Keratinocyte (primary cell): ENCODE measurements around the gene PCGF1. TPM values are rescaled to one million over a fixed set of nuclear protein-coding genes. Genes with fewer than 3 reads are reported as not detected.

Experiments
- DNase-seq: peaks from one replicate; pipeline ENCODE4 v3.0.0-alpha.2; 2011; ENCODE audit warnings: low read depth, missing footprints, low spot score
- FAIRE-seq: peaks from 2 replicates; lab custom pipeline; 2011; peaks lifted over from hg19 to GRCh38; lab: Jason Lieb, UNC
- H2AFZ ChIP-seq: 2 replicates; pipeline ENCODE4 v1.6.0; 2012; ENCODE audit warnings: low read length, control low read depth, inconsistent platforms; ENCODE audit not compliant: control insufficient read depth
- H3K27ac ChIP-seq: 2 replicates; pipeline ENCODE4 v1.5.1; 2011; ENCODE audit warnings: low read length; ENCODE audit not compliant: control insufficient read depth, insufficient read depth
- H3K27me3 ChIP-seq: 3 replicates; pipeline ENCODE4 v1.6.0; 2011; ENCODE audit warnings: low read length; ENCODE audit not compliant: control insufficient read depth, insufficient read depth; ENCODE audit errors: extremely low read depth
- H3K36me3 ChIP-seq, 2 experiments: 2 replicates in 1 of 2; 3 replicates in 1 of 2; pipeline ENCODE4 v1.5.1; 2011; ENCODE audit warnings: low read length in 2 of 2, mild to moderate bottlenecking in 1 of 2; ENCODE audit not compliant: control insufficient read depth in 2 of 2, insufficient read depth in 2 of 2; ENCODE audit errors: extremely low read depth in 1 of 2
- H3K4me1 ChIP-seq: 3 replicates; pipeline ENCODE4 v1.5.1; 2011; ENCODE audit warnings: low read length; ENCODE audit not compliant: control insufficient read depth, insufficient read depth; ENCODE audit errors: extremely low read depth
- H3K4me2 ChIP-seq: 3 replicates; pipeline ENCODE4 v1.6.0; 2011; ENCODE audit warnings: low read depth, low read length; ENCODE audit not compliant: control insufficient read depth, insufficient read depth; ENCODE audit errors: extremely low read depth
- H3K4me3 ChIP-seq, 3 experiments: fragments of 200-600 bp in 1 of 3; sonication (generic) in 1 of 3; 2 replicates in 2 of 3; 3 replicates in 1 of 3; pipeline ENCODE4 v1.5.1; 2011 to 2016; ENCODE audit warnings: low read length in 3 of 3, mild to moderate bottlenecking in 3 of 3, control low read depth in 2 of 3, inconsistent platforms in 1 of 3, low read depth in 1 of 3, mixed read lengths in 1 of 3, mixed run types in 1 of 3, moderate library complexity in 1 of 3; ENCODE audit not compliant: control insufficient read depth in 2 of 3, insufficient read depth in 2 of 3; ENCODE audit errors: extremely low read depth in 1 of 3
- H3K79me2 ChIP-seq: 2 replicates; pipeline ENCODE4 v1.6.0; 2012; ENCODE audit warnings: low read length; ENCODE audit not compliant: control insufficient read depth, insufficient read depth
- H3K9ac ChIP-seq: 3 replicates; pipeline ENCODE4 v1.6.0; 2011; ENCODE audit warnings: low read length; ENCODE audit not compliant: control insufficient read depth, insufficient read depth; ENCODE audit errors: extremely low read depth
- H3K9me1 ChIP-seq: 3 replicates; pipeline ENCODE4 v1.6.0; 2011; ENCODE audit warnings: low read length; ENCODE audit not compliant: control insufficient read depth, insufficient read depth; ENCODE audit errors: extremely low read depth
- H3K9me3 ChIP-seq: 2 replicates; pipeline ENCODE4 v1.5.1; 2012; ENCODE audit warnings: low read depth, low read length; ENCODE audit not compliant: control insufficient read depth
- H4K20me1 ChIP-seq: 3 replicates; pipeline ENCODE4 v1.6.0; 2011; ENCODE audit warnings: low read length; ENCODE audit not compliant: control insufficient read depth, insufficient read depth; ENCODE audit errors: extremely low read depth
- CTCF ChIP-seq, 3 experiments: IDR thresholded peaks in 1 of 3; conservative IDR thresholded peaks in 1 of 3; optimal IDR thresholded peaks in 1 of 3; 2 replicates in 2 of 3; 3 replicates in 1 of 3; pipeline versions ENCODE3 to v1.5.1; 2011; ENCODE audit warnings: low read length in 3 of 3, mild to moderate bottlenecking in 3 of 3, moderate library complexity in 2 of 3, control low read depth in 1 of 3, inconsistent platforms in 1 of 3; ENCODE audit not compliant: insufficient read depth in 2 of 3; ENCODE audit errors: extremely low read depth in 1 of 3
- EZH2 ChIP-seq: IDR thresholded peaks from one replicate; pipeline ENCODE4 v1.6.1; 2012; ENCODE audit warnings: inconsistent platforms, mild to moderate bottlenecking, low read length, moderate library complexity
- dilution Hi-C: fragments of 300-500 bp; cut with MboI; formaldehyde crosslinking; loops from one replicate; pipeline ENCODE4 v1.7.0; 2020; ENCODE audit warnings: low sequenced_read_pairs; ENCODE audit not compliant: extremely low pct_ligation_motif_present
- polyA plus RNA-seq, 5 experiments: library from polyadenylated mRNA; depleted of rRNA in 3 of 5; stranded (reverse) in 3 of 5; stranded (forward) in 1 of 5; unstranded in 1 of 5; fragments of >200 nt; gene quantifications; 1 replicate in 1 of 5; 2 replicates in 3 of 5; 3 replicates in 1 of 5; pipeline versions ENCODE4 v1.2.1 to v1.2.3, GENCODE V29; 2011 to 2012; ENCODE audit warnings: missing spikeins in 2 of 5, low read depth in 1 of 5, low replicate concordance in 1 of 5

PCGF1 gene
- polyA plus RNA-seq, 1 donor (not counting 4 experiments of a cell fraction or from before 2014, with no cell fraction given), result 29.1 TPM

GRCh38 chr2:74500578-74500946 lies 6.9 kb downstream of the PCGF1 start:
- DNase-seq (no peak), FAIRE-seq (no peak)
- H3K4me2 ChIP-seq, result no peak overlapping the region
- no peak overlapping the region for H3K27ac ChIP-seq
- peaks cover 41% of the 10 kb centered on the region for H3K27me3 ChIP-seq
- peaks cover 33% of the 10 kb centered on the region for H3K4me1 ChIP-seq
- no peaks in the 10 kb centered on the region for H3K9me3 ChIP-seq
- no peaks in the 10 kb centered on the region for H4K20me1 ChIP-seq
- peaks cover 3% of the 10 kb centered on the region for H3K79me2 ChIP-seq
- dilution Hi-C loops, result no loop called here
- no peak overlapping the region for H2AFZ ChIP-seq
- no peak overlapping the region for H3K4me3 ChIP-seq
- H3K9ac ChIP-seq, result no peak overlapping the region
- peaks cover 5 to 10% of the 10 kb centered on the region in 2 experiments for H3K36me3 ChIP-seq
- no peaks in the 10 kb centered on the region for H3K9me1 ChIP-seq
- TF ChIP-seq EZH2 (no peak), CTCF (optimal IDR thresholded peaks at IDR 0.05 in 1 of 3, IDR thresholded peaks at IDR 0.05 in 1 of 3, conservative IDR thresholded peaks at IDR 0.05 in 1 of 3; ENCODE audit: extremely low read depth in 1 of 3, insufficient read depth in 2 of 3, low read length in 3 of 3) (no peak)

GRCh38 chr2:74499940-74500577 lies 7.4 kb downstream of the PCGF1 start:
- TF ChIP-seq EZH2 (no peak), CTCF (optimal IDR thresholded peaks at IDR 0.05 in 1 of 3, IDR thresholded peaks at IDR 0.05 in 1 of 3, conservative IDR thresholded peaks at IDR 0.05 in 1 of 3; ENCODE audit: extremely low read depth in 1 of 3, insufficient read depth in 2 of 3, low read length in 3 of 3) (no peak)
- dilution Hi-C loops, result no loop called here
- no peak overlapping the region for H3K27ac ChIP-seq
- no peaks in the 10 kb centered on the region for H4K20me1 ChIP-seq
- H3K79me2 ChIP-seq, result no peaks in the 10 kb centered on the region
- DNase-seq (no peak), FAIRE-seq (no peak)
- peaks cover 33% of the 10 kb centered on the region for H3K4me1 ChIP-seq
- H3K4me3 ChIP-seq, result no peak overlapping the region
- no peaks in the 10 kb centered on the region for H3K9me3 ChIP-seq
- H3K4me2 ChIP-seq, result no peak overlapping the region
- H3K9ac ChIP-seq, result no peak overlapping the region
- H2AFZ ChIP-seq, result no peak overlapping the region
- H3K9me1 ChIP-seq, result no peaks in the 10 kb centered on the region
- H3K27me3 ChIP-seq, result peaks cover 41% of the 10 kb centered on the region
- H3K36me3 ChIP-seq, result peaks cover 3 to 5% of the 10 kb centered on the region in 2 experiments
